GM21447 (cell line): ENCODE measurements around the gene UBE3C.
"Not testable (repeated sequence)": the region's sequence is repeated elsewhere in the genome, so short reads cannot be mapped to it uniquely, and the experiment has no call there.

Source experiments
- ATAC-seq: cut with Tn5 transposase; IDR thresholded peaks from one replicate; pipeline ENCODE4 v1.9.1; 2021; ENCODE audit not compliant: unreplicated experiment

The UBE3C gene

GRCh38 chr7:157129907-157130460 is 8.7 kb upstream of the UBE3C start:
- ATAC-seq: no peak

GRCh38 chr7:157130849-157131248 is 7.9 kb upstream of the UBE3C start:
- not testable (repeated sequence) for ATAC-seq

- no peak for ATAC-seq
Observed at GRCh38 chr7:157132796-157133195, 5.9 kb upstream of the UBE3C start.

- no peak for ATAC-seq
Observed at GRCh38 chr7:157133304-157133703, 5.4 kb upstream of the UBE3C start.

GRCh38 chr7:157136372-157136771 is 2.4 kb upstream of the UBE3C start:
- ATAC-seq: no peak

- ATAC-seq: no peak
Observed at GRCh38 chr7:157138101-157138423, 664 bp upstream of the UBE3C start.

- ATAC-seq: peak; percentile 47
Observed at GRCh38 chr7:157139111-157139809, 534 bp downstream of the UBE3C start.

- no peak for ATAC-seq
Observed at GRCh38 chr7:157139810-157140510, 1.2 kb downstream of the UBE3C start.

- no peak for ATAC-seq
Observed at GRCh38 chr7:157140511-157140905, 1.8 kb downstream of the UBE3C start.

GRCh38 chr7:157141525-157142060 is 2.9 kb downstream of the UBE3C start:
- ATAC-seq: no peak

- no peak for ATAC-seq
Observed at GRCh38 chr7:157143788-157144187, 5.1 kb downstream of the UBE3C start.

GRCh38 chr7:157149317-157149716 is 10.6 kb downstream of the UBE3C start:
- ATAC-seq: no peak

GRCh38 chr7:157150882-157151281 is 12.2 kb downstream of the UBE3C start:
- no peak for ATAC-seq

- no peak for ATAC-seq
Observed at GRCh38 chr7:157151626-157152339, 13.1 kb downstream of the UBE3C start.

GRCh38 chr7:157152391-157152937 is 13.7 kb downstream of the UBE3C start:
- no peak for ATAC-seq

- no peak for ATAC-seq
Observed at GRCh38 chr7:157153260-157153659, 14.5 kb downstream of the UBE3C start.

GRCh38 chr7:157155959-157156358 is 17.2 kb downstream of the UBE3C start:
- ATAC-seq: no peak

GRCh38 chr7:157158400-157158799 is 19.7 kb downstream of the UBE3C start:
- ATAC-seq: no peak

GRCh38 chr7:157159537-157159936 is 20.8 kb downstream of the UBE3C start:
- ATAC-seq: not testable (repeated sequence)

- no peak for ATAC-seq
Observed at GRCh38 chr7:157160433-157160832, 21.7 kb downstream of the UBE3C start.

GRCh38 chr7:157165987-157166386 is 27.3 kb downstream of the UBE3C start:
- no peak for ATAC-seq
